ENCODE results near the gene VWCE.
"Not testable (repeated sequence)": the region's sequence is repeated elsewhere in the genome, so short reads cannot be mapped to it uniquely, and the experiment has no call there.

Gene VWCE

GRCh38 chr11:61254403-61255025, 40.6 kb downstream of the VWCE start:
- peak; percentile 31 for DNase-seq (ENCODE audit: low read depth)

GRCh38 chr11:61252332-61252731, 42.8 kb downstream of the VWCE start:
- not testable (repeated sequence) for DNase-seq (ENCODE audit: low read depth)

- DNase-seq (ENCODE audit: low read depth), result not testable (repeated sequence)
Measured at GRCh38 chr11:61250796-61251765, 44.0 kb downstream of the VWCE start.

GRCh38 chr11:61249201-61249600, 45.9 kb downstream of the VWCE start:
- DNase-seq (ENCODE audit: low read depth), result not testable (repeated sequence)

- not testable (repeated sequence) for DNase-seq (ENCODE audit: low read depth)
Measured at GRCh38 chr11:61248071-61248470, 47.0 kb downstream of the VWCE start.

- DNase-seq (ENCODE audit: low read depth), result not testable (repeated sequence)
Measured at GRCh38 chr11:61245284-61245964, 49.7 kb downstream of the VWCE start.

- not testable (repeated sequence) for DNase-seq (ENCODE audit: low read depth)
Measured at GRCh38 chr11:61241526-61241925, 53.6 kb downstream of the VWCE start.

GRCh38 chr11:61240875-61241274, 54.2 kb downstream of the VWCE start, which contains the start of gene PGA5:
Gene PGA5, plus strand, starts transcription at chr11:61241175. Its CDS starts 52 bp downstream, at chr11:61241227.
- not testable (repeated sequence) for DNase-seq (ENCODE audit: low read depth)

GRCh38 chr11:61240288-61240687, 54.8 kb downstream of the VWCE start:
- not testable (repeated sequence) for DNase-seq (ENCODE audit: low read depth)

GRCh38 chr11:61237130-61237529, 58.0 kb downstream of the VWCE start:
- DNase-seq (ENCODE audit: low read depth), result not testable (repeated sequence)

- not testable (repeated sequence) for DNase-seq (ENCODE audit: low read depth)
Measured at GRCh38 chr11:61232548-61233145, 62.5 kb downstream of the VWCE start.

- not testable (repeated sequence) for DNase-seq (ENCODE audit: low read depth)
Measured at GRCh38 chr11:61231585-61231984, 63.5 kb downstream of the VWCE start.

GRCh38 chr11:61231033-61231432, 64.1 kb downstream of the VWCE start:
- not testable (repeated sequence) for DNase-seq (ENCODE audit: low read depth)

- not testable (repeated sequence) for DNase-seq (ENCODE audit: low read depth)
Measured at GRCh38 chr11:61229458-61229857, 65.7 kb downstream of the VWCE start.

GRCh38 chr11:61226457-61227137, 68.5 kb downstream of the VWCE start:
- DNase-seq (ENCODE audit: low read depth), result not testable (repeated sequence)

GRCh38 chr11:61222692-61223091, 72.4 kb downstream of the VWCE start:
- DNase-seq (ENCODE audit: low read depth), result not testable (repeated sequence)

- not testable (repeated sequence) for DNase-seq (ENCODE audit: low read depth)
Measured at GRCh38 chr11:61222047-61222446, 73.1 kb downstream of the VWCE start, which contains the start of gene PGA4. Gene PGA4, plus strand, starts transcription at chr11:61222347. Its CDS starts 54 bp downstream, at chr11:61222401.

- DNase-seq (ENCODE audit: low read depth), result not testable (repeated sequence)
Measured at GRCh38 chr11:61219016-61219415, 76.1 kb downstream of the VWCE start.

GRCh38 chr11:61218306-61218705, 76.8 kb downstream of the VWCE start:
- not testable (repeated sequence) for DNase-seq (ENCODE audit: low read depth)

GRCh38 chr11:61213711-61214324, 81.3 kb downstream of the VWCE start:
- DNase-seq (ENCODE audit: low read depth), result not testable (repeated sequence)

Measured in activated T-helper 9 cell treated with anti-CD3 and anti-CD28 coated beads, Interleukin-2, amount 50 U/mL, for 16 hours (primary cell).